Right renal pelvis (tissue), 4 donors: Measurements from ENCODE around the gene DNAH8. TPM values are rescaled to one million over a fixed set of nuclear protein-coding genes. Genes with fewer than 3 reads are reported as not detected.
A peak's percentile ranks its signal among the peaks of the same experiment; 100 is the strongest.

ENCODE experiments used
- DNase-seq, 4 donors: peaks; one replicate each; pipeline ENCODE4 v3.0.0-alpha.2; 2013; ENCODE audit warnings: low read depth in 4 of 4, low spot score in 3 of 4, missing footprints in 1 of 4
- polyA plus RNA-seq, 4 donors: library from polyadenylated mRNA; unstranded; fragments of 120-200 nt; gene quantifications; one replicate each; pipeline ENCODE4 v1.2.1, GENCODE V29; 2013; ENCODE audit not compliant: insufficient read length in 4 of 4

The DNAH8 gene, protein sequence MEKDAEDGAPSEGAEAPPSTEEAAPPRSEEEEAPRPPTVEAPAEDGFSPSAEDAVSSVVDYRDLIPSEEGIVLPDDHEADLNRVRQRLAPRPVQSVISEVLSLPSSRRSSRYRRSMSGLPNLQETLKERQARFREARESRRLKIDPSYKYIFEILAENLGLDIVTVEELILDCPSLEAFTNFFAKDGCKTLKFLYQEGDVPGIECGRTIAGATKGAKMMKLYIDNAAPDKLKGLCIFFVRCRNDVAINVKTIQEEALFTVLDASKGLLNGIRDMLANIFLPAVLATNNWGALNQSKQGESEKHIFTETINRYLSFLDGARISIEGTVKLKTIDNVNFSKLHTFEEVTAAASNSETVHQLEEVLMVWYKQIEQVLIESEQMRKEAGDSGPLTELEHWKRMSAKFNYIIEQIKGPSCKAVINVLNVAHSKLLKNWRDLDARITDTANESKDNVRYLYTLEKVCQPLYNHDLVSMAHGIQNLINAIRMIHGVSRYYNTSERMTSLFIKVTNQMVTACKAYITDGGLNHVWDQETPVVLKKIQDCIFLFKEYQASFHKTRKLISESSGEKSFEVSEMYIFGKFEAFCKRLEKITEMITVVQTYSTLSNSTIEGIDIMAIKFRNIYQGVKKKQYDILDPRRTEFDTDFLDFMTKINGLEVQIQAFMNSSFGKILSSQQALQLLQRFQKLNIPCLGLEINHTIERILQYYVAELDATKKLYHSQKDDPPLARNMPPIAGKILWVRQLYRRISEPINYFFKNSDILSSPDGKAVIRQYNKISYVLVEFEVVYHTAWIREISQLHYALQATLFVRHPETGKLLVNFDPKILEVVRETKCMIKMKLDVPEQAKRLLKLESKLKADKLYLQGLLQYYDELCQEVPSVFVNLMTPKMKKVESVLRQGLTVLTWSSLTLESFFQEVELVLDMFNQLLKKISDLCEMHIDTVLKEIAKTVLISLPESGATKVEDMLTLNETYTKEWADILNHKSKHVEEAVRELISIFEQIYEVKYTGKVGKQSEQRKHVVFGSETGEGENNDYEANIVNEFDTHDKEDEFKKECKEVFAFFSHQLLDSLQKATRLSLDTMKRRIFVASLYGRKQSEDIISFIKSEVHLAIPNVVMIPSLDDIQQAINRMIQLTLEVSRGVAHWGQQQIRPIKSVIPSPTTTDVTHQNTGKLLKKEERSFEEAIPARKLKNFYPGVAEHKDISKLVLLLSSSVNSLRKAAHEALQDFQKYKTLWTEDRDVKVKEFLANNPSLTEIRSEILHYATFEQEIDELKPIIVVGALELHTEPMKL (N-terminal part only)
- under 1 TPM; 0.17 to 0.49 (median 0.26) TPM for polyA plus RNA-seq

GRCh38 chr6:38715016-38715689 is at the start of gene DNAH8:
DNAH8 (plus strand) TSS chr6:38715311; CDS start chr6:38722810, 7,499 bp downstream.
- DNase-seq, result no peak

GRCh38 chr6:38671885-38672467 is 43.1 kb upstream of the DNAH8 start:
- peak; percentile 7 to 36 (median 20) for DNase-seq

DNA sequence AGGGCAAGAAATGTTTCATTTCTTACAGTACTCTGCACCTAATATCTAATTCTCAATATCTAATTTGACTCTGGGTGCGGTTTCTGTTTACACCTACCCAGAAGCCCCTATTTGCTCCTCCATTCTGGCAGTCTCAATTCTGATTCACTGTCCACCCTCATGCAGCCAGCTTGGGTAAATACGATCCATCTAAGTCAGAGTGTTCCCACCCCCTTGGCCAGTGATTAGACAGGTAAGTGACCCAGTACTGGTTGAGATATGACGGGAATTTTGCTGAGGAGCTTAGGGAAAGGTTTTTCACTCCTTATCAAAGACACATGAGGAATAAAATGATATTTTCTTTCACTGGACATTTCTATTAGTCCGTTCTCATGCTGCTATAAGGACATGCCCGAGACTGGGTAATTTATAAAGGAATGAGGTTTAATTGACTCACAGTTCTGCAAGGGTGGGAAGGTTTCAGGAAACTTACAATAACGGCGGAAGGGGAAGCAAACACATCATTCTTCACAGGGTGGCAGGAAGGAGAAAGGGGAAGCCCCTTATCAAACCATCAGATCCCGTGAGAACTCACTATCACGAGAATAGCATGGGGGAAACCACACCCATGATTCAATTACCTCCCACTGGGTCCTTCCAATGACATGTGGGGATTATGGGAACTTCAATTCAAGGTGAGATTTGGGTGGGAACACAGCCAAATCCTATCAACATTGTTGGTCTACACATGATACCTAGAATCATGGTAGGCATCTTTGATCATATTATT is 41.5 kb upstream of the DNAH8 start:
- no peak for DNase-seq

DNA sequence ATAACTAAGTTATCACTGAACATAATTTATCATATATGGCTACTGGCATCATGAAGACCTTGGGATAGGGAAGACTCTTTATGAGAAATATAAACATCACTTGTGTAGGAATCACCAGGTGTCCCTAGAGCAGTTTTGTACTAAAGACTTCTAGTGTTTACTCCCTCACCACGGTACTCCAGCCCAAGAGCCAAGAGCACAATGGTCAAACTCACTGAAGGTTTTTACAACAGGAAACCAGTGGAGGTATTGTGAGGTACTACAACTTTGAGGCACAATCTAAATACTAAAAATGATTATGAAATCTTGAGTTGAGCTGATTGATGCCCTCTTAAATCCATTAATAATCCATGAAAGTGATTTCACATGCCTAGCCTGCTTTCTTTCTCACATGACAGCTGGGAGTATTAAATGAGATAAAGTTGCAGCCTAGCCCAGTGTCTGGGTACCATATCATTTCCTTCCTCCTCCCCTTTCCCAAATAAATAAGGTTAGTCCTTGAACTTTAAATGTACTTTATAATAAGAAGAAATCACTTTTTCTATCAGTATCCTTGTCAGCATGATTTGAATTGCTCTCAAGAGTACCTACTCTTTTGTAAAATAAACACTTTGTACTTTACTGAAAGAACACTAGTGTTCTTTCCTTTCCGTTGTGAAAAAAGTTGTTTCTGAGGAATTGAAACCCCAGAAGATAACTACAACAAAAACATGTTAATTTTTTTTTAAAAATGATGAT is 38.7 kb upstream of the DNAH8 start:
- DNase-seq, result no peak

DNA sequence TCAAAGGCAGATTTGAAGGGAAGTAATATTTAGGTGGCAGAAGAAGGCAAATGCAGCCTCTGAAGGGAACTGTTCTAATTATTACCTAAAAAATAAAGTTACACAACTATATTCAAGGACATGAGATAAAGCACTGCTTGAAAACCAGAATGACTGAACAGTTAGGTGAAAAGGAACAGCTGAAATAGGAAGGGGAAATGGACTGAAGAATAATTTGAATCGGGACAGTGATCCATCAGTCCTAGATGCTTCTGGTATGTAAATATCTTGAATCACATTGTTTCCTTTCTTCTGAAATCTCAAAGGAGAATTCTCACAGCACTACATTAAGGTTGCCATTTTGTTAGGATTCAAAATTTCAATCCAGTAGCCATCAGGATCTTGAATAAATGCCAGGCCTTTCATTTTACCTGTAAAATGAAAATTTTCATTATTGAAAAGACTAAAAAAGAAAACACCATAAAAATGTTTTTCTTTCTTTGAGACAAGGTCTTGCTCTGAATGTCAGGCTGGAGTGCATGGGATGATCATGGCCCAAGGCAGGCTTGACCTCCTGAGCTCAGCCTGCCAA is 38.1 kb upstream of the DNAH8 start:
- DNase-seq, result no peak

DNA sequence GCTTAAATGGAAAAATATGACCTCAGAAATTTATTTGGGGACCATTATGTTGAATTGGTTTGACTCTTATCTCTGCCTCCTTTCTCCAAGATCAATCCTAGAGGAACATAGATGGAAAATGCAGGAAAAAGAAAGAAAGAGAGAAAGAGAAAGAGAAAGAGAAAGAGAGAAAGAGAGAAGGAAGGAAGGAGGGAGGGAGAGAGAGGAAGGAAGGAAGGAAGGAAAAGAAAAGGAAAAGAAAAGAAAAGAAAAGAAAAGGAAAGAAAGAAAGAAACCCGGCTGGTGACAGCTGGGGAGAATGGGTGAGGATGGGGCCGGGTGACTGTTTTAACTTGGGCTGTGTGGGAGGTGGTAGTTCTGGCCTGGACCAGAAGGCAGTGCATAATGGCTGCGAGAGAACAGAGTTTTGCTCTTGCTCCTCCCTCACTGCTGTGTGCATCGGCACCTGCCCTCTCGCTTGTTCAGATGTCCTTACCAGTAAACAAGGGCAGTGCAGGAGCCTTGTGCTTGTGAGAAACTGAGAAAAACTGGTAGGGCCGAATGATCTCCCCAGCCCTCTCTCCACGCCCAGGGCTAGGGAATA is 36.8 kb upstream of the DNAH8 start:
- no peak for DNase-seq

DNA sequence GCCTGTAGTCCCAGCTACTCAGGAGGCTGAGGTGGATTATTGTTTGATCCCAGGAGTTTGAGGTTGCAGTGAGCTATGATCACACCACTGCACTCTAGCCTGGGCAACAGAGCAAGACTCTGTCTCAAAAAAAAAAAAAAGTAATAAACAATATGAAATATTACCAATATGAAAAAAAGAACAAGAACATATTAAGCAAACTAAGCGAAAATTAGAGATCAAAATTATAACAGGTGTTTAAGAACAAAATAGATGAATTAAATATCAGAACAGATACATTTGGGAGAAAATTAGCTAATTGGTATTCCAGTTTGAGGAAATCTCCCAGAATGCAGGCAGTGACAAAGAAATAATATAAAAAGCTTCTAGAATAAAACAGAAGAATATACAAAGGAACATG is 35.4 kb upstream of the DNAH8 start:
- DNase-seq, result no peak

GRCh38 chr6:38681850-38682249 is 33.3 kb upstream of the DNAH8 start:
- DNase-seq, result no peak

- DNase-seq, result no peak
Observed at GRCh38 chr6:38684237-38684636, 30.9 kb upstream of the DNAH8 start.

GRCh38 chr6:38684904-38685303 is 30.2 kb upstream of the DNAH8 start:
- DNase-seq, result no peak

DNA sequence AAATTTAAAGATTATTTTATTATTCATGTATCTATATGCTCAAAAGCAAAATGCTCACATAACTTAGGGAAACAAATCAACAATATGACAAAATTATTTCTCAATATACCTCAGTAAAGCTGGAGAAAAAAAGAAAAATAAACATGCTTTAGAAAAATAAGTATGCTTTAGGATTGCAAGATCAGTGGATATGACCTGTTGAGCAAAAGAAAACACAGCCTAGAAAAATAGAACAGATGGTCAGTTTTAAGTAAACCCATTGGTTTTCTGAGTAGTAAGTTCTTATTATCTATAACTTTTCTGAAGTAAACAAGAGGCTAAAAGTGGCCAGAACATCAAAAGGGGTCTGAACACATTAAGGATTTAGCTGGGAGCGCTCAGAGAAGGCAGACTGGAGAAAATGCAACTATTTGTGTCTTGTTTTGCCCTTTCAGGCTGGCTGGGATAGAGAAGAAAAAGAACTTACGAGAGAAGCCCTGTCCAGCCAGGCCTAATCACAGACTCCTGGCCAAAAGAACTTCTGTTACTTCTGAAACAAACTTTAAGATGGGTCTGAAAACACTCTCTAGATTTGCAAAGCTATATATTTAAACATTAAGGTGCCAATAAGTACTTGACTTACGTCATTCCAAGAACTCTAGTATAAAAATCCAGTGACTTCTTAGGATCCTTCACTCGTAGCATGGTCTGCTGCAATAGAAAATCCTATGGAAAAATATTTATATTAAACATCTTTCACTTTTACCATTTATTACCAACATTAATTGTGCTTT is 28.7 kb upstream of the DNAH8 start:
- no peak for DNase-seq

- no peak for DNase-seq
Observed at GRCh38 chr6:38687043-38687353, 28.1 kb upstream of the DNAH8 start.

- DNase-seq, result no peak
Observed at GRCh38 chr6:38687549-38687948, 27.6 kb upstream of the DNAH8 start.

- DNase-seq, result no peak
Observed at GRCh38 chr6:38688579-38689087, 26.5 kb upstream of the DNAH8 start.

DNA sequence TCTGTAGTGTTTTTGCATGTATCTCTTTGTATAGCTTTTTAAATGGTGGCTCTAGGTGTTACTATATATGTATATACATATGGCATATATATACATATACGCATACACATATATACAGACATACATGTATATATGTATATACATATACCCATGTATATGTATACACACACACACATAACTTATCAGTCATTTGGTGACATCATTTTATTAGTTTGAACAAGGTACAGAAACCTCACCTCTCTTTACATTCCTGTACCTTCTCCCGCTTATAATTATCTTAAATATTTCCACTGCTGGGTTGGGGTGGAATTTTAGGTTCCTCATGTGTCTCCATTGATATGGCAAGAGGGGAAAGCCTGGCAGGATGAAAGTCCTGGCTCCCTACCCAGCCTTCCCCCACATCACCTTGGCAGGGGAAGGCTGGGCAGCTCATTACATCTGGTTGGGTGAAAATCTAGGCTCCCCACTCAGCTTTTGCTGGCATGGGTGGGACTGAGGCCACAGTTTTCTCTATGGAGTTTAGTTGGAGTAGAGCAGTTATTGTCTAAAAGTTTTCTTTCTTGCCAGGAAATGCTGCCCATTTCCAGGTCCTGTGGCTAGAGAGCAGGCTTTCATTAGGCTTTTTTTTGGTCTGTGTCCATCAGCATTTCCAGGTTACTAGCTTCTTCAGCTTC is 19.7 kb upstream of the DNAH8 start:
- no peak for DNase-seq

DNA sequence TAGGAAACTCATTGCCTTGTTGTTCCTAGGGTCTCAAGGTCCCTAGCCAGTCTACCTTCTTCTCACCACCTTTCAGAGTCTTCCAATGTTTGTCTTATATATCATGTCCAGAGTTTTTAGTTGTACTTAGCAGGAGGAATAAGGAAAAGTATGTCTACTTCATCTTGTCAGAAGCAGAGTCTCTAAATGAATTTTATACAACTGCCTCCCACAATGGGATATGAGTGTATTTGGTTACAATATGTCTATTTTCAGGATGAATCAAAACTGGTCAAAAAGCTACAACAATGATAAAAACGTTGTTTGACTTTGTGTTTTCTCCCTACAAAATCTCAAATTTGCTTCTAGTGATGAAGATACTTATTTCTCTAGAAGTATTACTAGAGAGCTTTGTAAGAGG is 19.2 kb upstream of the DNAH8 start:
- no peak for DNase-seq
